GM19043 (cell line): ENCODE data around the gene PRSS16.
"Not testable (repeated sequence)": the region's sequence is repeated elsewhere in the genome, so short reads cannot be mapped to it uniquely, and the experiment has no call there.

Source experiments
- ATAC-seq: cut with Tn5 transposase; IDR thresholded peaks from one replicate; pipeline ENCODE4 v1.9.1; 2021; ENCODE audit warnings: low read depth; ENCODE audit not compliant: unreplicated experiment

The PRSS16 gene

DNA sequence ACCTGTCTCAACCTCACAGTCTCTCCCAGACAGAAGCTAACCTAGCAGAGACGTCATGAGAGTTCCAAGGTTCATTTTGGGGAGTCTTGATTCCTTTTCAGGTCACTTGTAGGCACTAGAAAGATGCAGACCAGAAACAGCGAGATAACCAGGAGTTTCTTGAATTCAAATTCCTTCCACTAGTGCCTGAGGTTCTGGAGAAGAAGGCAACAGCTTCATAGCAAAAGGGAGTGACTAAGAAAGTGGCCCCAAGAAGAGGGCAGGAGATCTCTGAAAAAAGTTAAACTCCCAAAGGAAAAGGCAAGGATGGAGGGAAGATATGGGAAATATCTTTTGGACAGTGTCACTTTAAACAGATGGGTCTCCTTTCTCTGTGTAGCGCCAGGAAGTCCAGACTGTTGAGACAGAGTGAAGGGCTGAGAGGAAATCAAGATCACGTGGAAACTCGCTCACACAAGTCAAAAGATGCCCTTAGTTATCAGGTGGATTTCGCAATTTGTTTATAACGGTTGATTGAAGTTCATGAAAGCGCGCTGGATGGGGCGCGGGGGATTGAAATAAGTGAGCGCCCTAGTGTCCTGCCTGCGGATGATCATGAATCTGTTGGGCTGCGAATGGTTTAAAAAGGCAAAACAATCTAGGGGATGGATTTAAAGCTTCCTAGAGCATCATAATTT lies 4.8 kb upstream of the PRSS16 start:
- no peak for ATAC-seq

DNA sequence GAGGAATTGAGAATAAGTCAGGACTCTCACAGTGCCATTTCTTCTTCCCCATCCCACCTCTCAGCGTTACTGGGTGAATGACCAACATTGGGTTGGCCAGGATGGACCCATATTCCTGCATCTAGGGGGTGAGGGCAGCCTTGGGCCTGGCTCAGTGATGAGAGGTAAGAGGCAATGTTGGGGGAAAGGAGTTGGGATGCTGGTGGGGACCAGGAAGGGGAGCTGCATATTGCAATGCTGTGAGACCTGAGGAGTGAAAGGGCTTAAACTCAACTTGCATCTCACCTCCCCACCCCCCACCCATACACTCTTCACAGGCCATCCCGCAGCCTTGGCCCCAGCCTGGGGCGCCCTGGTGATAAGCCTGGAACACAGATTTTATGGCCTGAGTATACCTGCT lies 1.3 kb downstream of the PRSS16 start:
- ATAC-seq, result no peak

DNA sequence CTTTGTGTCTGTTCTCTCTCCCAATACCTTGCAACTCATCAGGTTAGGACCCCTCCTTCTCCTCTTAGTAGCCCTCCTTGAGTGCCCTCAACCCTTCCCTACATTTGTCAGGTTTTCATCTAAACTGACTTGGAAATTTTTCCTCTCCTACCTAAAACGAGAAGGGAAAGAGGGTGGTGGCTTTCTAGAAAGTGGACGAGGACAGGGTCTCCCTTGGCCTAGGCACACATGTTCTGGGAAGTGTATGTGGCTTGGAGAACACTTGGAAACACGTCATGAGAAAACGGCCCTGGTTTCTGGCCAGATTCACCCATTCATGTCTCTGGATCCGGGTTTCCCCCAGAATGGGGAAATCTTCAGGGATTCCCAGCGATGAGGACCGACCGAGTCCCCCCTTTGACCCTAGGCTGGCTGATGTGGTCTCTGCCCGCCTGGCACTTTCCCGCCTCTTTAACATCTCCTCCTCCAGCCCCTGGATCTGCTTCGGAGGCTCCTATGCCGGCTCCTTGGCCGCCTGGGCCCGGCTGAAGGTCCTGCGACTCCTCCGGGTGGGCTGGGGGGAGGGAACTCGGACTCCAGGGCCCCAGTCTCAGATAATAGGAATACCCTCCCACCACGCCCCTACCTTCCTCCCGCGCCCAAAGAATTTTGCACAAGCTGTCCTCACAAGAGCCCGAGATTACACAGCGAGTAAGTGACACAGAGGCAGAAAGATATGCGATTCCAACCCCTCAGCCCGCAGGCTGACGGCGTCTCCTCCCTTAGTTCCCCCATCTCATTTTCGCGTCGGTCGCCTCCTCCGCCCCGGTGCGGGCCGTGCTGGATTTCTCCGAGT lies 3.0 kb downstream of the PRSS16 start:
- ATAC-seq, result peak; percentile 16

DNA sequence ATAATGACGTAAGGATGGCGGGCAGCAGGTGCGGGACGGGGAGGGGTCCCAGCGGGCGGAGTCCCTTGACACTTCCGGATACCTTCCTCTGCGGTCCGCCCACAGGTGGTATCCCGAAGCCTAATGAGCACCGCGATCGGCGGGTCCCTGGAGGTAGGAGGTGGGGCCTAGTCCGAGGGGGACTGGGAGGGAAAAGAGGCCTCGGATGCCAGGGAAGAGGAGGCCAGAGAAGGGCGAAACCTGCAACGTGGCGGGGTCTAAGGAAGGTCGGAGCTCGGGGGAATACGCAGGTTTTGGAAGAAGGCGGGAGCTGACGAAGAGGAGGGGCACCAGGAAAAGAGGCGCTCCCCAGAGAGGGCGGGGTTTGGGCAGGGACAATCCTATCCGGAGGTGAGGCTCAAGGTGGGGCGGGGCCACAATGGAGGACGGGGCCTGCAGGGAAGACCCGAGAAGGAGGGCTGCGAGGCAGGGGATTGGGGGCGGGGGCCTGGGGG lies 3.7 kb downstream of the PRSS16 start:
- ATAC-seq, result peak; percentile 45

DNA sequence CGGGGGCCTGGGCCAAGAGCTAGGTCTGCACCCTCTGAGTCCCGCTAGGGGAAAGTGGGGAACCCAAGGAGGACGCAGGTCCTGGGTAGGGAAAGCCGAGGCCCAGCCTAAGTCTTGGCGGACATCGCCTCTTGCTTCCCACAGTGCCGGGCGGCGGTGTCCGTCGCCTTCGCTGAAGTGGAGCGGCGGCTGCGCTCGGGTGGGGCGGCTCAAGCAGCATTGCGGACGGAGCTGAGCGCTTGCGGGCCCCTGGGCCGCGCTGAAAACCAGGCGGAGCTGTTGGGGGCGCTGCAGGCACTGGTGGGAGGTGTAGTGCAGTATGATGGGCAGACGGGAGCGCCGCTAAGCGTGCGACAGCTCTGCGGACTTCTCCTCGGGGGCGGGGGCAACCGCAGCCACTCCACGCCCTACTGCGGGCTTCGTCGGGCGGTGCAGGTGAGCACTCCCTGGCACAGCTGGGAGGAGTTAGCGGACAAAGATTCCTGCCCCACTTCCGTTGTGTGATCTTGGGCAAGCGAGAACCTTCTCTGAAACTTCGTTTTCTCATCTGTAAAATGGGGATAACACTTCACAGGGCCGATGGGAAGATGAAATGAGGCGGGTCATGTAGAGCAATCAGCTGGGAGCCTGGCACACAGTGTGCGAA lies 4.2 kb downstream of the PRSS16 start:
- ATAC-seq, result peak; percentile 70

DNA sequence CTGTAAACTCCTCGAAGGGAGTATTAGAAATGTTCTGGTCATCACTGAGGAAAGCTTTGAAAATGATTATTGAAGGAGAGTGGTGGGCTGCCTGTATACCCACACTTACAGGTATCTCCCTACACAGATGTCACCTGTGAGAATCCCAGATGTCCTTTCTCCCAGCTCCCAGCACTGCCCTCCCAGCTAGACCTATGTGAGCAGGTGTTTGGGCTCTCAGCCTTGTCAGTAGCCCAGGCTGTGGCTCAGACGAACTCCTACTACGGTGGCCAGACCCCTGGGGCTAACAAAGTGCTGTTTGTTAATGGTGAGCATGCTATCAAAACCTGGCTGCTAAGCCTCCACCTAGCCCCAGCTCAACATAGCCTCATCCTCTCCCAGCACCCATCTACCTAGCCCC lies 7.1 kb downstream of the PRSS16 start:
- no peak for ATAC-seq

DNA sequence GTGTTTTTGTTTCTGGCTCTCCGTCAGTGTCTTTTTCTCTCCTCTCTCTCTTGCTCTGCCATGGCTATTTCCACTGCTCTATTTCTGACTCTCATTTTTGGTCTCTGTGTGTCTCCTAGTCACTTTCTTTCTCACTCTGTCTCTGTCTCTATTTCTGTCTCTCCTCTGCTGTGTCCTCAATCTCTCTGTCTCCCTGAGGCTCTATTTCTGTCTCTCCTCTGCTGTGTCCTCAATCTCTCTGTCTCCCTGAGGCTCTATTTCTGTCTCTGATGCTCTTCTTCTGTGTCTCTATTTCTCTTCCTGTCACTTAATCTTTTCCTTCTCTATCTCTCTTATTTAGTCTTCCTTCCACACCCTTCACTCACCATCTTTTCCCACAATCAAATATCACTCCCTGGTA lies 8.4 kb downstream of the PRSS16 start:
- ATAC-seq, result no peak

DNA sequence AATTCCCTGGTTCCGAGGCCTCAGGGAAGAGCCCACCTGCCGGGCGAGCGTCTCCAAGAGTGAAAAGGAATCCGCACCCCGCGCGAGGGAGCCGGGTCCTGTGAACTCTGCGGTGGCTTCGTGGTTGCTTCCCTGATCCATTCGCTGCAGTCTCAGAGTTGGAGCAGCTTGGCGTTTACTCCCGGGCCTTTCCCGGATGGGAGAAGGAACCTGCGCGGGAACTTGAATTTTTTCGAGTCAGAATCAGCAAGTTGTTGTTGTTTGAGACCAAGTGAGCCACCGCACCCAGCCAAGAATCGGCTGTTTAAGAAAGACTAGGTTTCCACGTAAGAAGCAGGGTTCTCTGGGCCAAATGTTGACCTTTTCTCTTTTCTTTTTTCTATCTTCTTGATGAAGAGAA lies 12.9 kb downstream of the PRSS16 start:
- no peak for ATAC-seq

DNA sequence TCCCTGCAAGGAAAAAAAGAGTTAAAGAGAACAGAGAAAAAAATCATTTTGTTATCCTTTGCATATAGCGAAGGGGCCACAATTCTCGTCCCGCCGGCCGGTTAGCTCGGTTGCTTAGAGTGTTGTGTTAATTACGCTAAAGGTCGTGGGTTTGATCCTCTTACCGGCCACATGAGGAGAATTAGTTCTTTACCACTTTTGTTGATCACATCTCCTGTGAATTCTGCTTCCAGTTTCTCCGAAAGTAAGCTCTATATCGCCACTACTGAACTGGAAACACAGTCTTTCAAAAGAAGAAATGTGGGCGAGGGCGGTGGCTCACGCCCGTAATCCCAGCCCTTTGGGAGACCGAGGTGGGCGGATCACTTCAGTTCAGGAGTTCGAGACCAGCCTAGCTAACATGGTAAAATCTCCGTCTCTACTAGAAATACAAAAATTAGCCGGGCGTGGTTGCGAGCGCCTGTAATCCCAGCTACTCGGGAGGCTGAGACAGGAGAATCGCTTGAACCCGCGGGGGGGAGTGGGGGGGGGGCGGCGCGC lies 13.4 kb downstream of the PRSS16 start:
- ATAC-seq, result no peak

DNA sequence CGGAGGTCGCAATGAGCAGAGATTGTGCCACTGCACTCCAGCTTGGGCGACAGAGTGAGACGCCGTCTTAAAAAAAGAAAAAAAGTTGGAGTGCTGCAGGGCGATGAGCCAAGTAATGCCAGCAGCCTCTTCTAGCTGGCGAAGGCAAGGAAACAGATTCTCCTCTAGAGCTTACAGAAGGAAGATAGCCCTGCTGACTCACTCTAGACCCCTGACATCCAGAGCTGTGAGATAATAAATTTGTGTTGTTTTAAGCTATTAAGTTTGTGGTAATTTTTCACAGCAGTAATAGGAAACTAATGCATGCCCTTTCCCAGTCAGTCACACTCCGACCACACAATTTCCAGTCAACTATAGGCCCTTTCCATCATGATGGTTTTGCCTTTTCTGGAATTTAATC lies 16.4 kb downstream of the PRSS16 start:
- ATAC-seq, result no peak

DNA sequence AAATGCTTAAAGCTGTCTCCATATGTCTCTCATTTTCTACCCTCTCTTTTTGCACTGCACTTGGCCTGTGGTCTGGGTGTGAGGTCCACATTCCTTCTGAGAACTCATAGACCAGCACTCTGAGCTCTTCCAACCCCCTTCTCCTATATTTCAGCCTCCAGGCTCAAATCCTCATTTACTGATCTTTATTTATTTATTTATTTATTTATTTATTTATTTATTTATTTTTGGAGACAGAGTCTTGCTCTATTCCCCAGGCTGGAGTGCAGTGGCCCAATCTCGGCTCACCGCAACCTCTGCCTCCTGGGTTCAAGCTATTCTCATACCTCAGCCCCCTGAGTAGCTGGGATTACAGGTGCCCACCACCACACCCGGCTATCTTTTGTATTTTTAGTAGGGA lies 19.5 kb downstream of the PRSS16 start:
- not testable (repeated sequence) for ATAC-seq

DNA sequence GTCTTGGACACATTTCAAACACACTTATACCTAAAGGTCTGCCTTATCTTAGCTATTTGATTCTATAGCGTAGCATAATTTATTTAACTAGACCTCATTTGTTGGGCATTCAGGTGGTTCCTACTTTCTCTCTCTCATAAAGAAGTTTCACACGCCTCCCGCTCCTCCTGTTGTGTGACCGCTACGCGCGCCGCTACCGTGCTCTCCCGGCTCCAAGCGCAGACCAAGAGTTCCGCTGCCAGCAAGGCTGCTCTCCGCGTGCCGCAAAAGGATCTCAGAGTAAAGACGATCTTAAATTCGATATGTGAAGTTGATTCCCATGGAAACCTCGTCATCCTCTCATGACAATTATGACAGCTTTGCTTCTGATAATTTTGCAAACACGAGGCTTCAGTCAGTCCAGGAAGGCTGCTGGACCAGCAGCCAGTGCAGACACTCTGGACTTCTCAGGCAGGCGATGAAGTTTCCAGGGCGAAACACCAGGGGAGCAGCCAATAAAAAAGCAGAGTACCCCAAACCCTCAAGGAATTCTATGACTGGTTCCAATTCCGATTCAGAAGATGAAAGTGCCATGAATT lies 20.4 kb downstream of the PRSS16 start:
- ATAC-seq, result no peak

DNA sequence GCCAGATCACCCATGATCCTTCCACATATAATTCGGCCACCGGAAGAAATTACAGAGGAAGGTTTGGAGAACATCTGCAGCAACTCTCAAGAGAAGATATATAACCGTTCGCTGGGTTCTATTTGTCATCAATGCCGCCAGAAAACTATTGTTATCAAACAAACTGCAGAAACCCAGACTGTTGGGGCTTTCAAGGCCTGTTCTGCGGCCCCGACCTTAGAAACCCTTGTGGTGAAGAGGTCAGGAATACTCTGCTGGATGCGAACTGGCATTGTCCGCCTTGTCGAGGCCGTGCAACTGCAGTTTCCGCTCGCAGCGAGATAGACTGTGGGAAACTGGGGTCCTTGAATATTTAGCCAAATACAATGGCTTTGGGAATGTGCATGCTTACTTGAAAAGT lies 21.3 kb downstream of the PRSS16 start:
- ATAC-seq, result no peak

DNA sequence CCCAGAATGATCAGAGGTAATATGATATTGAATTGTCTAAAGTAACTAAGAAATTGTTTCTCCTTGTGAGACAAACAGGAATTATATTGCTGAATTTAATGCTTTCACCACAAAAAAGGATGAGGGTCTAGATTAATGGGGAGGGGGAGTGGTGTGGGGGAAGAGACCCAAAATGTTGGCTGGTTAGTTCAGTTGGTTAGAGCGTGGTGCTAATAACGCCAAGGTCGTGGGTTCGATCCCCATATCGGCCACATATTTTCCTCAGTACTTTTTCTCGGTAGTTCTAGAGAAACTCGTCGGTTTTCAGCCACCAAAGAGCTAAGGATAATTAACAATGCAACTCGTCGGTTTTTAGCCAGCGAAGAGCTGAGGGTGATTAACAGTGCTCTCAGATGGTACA lies 26.3 kb downstream of the PRSS16 start:
- ATAC-seq, result no peak

DNA sequence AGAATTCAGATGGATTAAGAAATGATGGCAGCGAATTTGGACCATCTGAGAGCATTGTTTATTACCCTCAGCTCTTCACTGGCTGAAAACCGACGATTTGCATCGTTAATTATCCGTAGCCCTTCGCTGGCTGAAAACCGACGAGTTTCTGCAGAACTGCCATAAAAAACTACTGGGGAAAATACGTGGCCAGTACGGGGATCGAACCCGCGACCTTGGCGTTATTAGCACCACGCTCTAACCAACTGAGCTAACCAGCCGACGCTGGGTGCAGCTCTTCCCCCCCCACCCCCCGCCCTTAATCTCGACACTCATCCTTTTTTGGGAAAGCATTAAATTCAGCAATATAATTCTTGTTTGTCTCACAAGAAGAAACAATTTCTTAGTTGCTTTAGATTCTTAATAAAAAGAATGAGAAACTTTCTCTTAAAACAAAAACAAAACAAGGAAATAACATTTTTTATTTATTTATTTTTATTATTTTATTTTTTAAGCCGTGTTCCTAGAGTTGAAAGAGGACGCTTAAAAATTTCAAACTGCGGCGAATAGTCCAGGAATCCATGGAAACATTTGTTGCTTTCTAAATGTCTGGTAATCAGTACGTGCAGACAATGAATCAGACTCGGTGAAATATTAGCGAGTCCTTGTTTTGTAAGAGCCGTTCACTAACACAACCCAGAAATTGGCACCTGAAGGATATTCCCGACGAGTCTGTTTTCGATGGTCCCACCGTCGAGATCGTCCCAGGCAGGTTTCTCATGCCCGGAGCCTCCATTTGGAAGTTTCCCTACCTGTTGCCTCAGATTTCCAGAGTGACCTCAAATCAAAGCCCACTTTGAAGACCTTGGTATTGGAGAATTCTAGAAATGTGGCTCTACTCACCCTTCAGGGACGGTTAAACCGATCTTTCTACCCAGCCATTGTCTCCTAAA lies 27.8 kb downstream of the PRSS16 start:
- ATAC-seq, result no peak

DNA sequence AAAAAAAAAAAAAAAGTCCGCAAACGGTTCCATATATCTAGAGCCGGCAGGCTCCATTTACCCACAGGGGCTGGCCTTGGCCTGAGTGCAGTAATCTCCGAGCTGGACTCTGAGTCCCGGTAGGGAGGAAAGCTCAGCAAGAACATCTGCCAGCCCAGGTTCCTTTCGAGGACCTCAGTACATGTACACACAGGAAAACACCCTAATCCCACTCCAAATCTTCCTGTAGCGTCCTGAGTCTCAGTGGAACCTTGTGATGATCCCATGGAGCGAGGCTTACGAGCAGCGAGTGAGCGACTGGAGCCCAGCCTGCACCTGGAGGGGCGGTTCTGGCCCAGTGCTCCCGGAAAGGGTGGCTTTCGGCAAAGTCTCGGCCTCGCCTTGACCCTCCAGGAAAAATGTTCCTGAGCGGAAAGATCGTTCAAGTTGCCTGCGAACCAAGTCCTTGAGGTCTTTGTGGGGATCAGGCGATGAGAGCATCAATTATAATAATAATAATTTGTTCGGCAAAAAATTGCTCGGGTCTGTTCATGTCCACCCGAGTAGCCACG lies 32.1 kb downstream of the PRSS16 start:
- no peak for ATAC-seq

DNA sequence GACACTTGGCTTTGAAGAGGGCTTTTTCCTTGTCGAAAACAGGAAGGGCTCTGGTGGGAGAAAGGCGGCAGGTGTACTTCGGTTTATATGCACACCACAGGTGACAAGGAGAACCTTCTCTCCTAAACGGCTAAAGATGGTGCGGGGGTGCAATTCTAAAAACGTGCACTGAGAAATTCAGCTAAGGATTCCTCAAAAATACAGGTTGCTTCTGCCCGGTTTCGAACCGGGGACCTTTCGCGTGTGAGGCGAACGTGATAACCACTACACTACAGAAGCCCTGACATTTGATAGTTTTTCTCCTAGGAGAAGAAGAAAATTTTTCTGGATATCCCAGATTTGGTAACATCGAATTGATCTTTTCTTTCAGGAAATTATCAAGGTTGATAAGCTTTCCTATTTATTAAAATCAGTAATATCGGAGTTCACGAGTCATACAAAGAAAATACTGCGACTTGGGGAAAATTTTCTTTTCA lies 32.6 kb downstream of the PRSS16 start:
- ATAC-seq, result no peak

DNA sequence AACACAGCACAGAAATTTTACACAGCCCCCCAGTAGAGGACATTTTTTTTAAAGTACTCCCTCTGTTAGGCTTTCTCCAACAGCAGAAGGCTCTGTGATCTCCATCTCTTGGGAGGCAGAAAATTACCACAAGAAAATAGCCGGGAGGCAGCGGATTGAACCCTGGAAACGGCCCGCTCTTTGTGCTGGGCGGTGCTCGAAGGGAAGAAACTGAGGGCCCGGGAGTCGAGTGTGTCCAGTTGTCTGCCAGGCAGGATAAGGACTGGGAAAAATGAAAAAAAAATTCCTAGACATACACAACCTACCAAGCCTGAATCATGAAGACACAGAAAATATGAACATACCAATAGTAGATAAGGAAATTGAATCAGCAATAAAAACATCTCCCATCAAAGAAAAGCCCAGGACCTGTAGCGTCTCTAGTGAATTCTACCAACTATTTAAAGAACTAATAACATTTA lies 33.1 kb downstream of the PRSS16 start:
- no peak for ATAC-seq

DNA sequence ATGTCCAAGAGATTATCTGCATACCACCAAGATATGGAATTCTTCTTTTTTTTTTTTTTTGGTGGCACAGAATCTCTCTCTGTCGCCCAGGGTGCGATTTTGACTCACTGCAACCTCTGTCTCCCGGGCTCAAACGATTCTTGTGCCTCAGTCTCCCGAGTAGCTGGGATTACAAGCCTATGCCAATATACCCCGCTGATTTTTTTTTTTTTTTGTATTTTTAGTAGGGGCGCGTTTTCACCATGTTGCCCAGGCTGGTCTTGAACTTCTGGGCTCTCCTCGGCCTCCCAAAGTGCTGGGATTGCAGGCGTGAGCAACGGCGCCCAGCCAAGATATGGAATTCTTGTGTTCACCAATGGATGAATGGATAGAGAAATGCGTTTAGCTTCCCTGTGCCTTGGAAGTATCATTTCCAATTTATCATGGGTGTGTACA lies 33.6 kb downstream of the PRSS16 start:
- no peak for ATAC-seq
